CD4-positive, alpha-beta T cell treated with Interleukin-15 for 4 hours (primary cell): ENCODE results near the gene CPT2.
"Not testable (repeated sequence)": the region's sequence is repeated elsewhere in the genome, so short reads cannot be mapped to it uniquely, and the experiment has no call there.

Experiments used
- DNase-seq: peaks from one replicate; pipeline ENCODE4 v3.0.0-alpha.2; 2020; ENCODE audit warnings: low spot score

The CPT2 gene

DNA sequence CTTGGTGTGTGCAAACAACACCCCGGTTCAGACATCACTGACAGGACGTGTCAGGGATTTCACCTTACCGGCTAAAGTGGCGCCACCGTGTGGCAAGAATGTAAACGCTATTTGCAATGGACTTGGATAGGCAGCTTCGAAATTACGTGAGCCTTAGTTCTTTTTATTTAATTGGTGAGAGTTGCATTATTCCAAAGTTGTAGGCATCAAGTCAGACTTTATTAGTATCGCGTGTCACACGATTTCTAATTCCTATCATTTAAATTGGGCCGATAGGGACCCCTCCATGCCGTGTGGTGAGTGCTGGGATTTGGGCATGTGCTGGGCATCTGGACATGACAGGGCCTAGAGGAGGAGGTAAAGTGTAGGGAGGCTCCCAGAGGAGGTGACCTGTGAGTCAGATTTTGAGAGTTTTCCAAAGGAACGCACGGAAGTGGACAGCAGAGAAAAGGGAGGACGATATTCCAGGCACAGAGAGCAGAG, 14.5 kb upstream of the CPT2 start:
- peak; percentile 83 for DNase-seq

DNA sequence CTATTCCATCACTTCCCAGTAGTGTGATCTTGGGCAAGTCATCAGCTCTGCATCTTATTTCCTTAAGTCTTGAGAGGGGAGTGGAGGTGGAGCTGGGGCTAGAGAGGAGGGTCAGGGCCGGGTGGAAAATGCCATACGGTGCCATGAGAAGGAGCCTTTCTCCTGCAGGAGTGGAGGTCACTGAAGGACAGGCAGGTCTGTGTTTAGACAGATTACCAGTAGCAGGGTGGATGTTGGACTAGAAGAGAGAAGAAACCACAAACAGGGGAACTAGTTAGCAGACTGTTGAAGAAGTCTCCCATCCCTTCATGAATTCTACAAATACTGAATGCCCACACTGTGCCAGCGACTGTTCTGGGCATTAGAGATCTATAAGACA, 13.9 kb upstream of the CPT2 start:
- no peak for DNase-seq

DNA sequence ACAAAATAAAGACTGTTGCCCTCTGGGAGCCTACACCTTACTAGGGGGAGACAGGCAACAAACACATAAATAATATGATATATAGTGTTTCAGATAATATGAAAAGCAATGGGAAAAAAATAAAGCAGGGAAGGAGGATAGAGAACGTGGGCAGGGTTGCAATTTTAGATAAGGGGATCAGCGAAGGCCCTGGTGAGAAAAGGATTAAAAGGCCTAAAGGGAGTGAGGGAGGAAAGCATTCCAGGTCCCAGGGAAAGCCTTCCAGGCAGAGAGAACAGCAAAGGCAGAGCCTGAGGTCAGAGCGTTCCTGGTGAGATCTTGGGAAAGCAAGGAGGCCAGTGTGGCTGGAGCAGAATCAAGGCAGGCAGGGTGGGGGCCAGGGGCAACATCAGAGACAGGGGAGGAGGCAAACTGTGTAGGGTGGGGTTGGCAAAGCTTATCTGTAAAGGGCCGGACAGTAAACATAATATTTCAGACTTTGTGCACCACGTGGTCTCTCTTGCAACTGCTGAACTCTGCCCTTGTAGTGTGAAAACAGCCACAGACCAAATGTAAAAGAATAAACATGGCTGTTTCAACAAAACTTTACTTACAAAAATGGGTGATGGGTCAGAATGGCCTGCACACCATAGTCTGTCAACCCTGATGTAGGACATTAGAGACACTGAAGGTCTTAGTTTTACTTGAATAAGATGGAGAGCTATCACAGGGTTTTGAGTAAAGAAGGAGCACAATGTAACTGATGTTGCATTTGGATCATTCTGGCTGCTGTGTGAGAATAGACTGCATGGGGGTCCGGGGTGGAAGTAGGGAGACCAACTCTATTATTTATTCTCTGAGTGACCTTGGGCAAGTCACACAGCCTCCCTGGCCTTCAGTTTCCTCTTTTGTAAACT, 13.3 kb upstream of the CPT2 start:
- DNase-seq: no peak

DNA sequence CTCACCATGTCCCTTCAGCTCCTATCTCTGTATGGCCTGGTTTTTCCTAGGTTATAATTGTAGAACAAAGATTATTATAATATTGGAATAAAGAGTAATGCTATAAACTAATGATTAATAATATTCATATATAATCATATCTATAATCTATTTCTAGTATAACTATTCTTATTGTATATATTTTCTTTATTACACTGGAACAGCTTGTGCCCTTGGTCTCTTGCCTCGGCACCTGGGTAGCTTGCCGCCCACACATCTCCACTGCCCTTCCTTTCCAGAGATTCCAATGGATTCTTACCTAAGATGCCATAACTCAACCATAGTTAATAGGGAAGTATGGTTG, 10.7 kb upstream of the CPT2 start:
- not testable (repeated sequence) for DNase-seq

DNA sequence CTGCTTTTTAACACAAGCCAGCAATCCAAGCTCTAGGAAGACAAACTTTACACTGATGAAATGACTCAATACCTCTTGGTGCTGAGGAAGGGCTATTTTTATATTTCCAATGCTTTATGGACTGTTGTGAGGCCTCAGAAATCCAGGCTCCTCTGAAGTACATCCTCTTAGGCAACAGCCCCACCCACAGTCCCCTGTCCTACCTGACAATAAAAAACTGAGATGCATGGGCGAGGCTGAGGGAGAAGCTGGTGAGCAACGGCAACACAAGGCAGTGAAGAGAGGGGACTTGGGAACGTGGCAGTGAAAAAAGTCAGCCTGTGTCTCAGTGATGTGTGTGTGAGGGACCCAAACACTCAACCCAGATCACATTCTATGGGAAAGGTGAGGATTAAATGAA, 10.1 kb upstream of the CPT2 start:
- DNase-seq: no peak

DNA sequence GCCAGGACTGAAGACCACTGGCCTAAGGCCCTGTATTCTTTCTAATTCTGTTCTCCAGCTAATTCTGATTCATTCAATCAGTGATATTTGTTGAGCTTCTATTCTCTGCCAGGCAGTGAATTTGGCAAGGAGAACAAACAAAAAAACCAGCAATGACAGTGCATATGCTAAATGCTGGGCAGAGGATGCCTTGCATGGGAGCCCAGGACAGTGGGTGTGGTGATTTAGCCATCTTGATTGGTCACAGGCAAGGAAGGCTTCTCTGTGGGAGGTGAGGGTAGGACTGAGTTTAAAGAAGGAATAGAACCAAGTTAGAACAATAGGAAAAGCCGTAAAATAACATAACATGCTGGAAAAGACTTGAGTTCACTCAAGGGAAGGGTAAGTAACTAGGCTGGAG, 9.2 kb upstream of the CPT2 start:
- no peak for DNase-seq

DNA sequence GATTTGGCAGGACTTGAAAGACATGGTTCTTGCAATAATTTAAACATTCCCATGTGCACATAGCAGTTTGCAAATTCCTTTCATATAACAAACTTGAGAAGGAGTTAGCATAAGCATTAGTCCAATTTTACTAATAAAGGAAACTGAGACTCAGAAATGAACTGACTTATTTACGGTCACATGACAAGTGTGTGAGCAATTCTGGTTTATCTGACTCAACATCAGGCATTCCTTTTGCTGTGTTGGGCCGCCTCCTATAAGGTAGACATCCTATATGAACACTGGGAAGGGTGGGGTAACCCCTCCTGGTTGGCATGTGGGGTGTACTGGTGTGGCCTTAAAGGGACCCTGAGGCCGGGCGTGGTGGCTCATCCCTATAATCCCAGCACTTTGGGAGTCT, 8.5 kb upstream of the CPT2 start:
- DNase-seq: no peak

DNA sequence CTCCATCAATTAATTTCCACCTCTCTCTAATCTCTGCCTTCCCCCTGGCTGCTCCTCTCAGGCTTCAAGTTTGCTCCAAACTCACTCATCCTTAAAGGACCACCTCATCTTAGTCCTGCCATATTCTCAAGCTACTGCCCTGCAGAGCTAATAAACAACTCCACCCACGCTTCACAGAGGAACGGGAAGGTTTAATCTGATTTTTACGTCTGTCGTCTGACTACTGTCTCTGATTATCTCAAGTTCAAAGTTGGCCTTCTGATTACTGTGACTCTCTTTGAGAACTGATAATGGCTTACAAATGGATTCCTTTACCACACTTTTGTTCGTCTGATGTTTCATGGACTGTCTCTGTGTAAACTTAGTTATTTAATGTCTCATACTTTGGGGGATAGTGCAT, 7.6 kb upstream of the CPT2 start:
- no peak for DNase-seq

DNA sequence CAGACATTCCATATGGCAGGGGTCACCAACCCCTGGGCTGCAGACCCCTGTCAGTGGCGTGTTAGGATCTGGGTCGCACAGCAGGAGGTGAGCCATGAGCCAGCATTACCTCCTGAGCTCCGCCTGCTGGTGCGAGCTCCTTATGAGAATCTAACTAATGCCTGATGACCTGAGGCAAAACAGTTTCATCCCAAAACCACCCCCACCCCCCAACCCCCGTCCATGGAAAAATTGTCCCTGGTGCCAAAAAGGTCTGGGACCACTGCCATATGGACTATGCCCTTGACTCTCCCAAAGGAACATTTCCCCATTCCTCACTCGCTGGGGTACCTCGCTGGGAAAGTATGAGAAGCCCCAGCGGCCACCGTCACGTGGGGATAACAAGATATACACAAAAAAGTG, 6.4 kb upstream of the CPT2 start:
- no peak for DNase-seq

DNA sequence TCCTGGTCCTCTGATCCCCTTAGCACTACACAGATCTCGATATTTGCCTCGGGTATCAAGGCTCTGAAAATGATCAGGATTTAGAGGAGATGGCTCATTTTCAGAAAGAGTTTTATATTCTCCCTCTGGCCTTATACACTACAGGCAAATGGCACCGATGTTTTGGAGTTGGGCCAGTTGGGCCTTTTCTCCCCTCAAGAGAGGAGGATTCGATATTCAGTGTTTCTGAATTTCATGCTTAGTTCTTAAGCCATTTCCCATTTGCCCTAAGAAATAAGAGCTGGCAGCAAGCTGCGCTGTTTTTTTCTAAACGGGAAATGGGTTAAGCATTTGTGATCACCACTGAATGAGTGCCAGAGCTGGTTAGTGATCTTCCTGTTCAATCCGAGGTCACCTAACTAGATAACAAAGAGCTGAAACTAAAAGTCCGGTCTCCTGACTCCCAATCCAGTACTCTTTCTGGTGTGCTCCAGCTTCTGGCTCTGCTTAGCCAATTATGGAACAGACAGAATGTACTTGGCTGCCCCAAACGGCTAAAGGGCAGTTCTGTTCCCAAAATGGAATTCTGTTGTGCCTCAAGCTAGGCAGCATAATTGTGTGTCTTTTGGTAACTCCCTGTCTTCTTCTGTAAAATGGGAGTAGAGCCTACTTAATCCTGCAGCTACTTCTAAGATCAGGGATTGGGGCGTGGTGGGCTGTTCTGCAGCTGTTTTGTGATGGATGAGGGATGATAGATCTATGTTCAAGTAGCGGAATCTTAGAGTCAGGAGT, 1.2 kb upstream of the CPT2 start:
- no peak for DNase-seq

DNA sequence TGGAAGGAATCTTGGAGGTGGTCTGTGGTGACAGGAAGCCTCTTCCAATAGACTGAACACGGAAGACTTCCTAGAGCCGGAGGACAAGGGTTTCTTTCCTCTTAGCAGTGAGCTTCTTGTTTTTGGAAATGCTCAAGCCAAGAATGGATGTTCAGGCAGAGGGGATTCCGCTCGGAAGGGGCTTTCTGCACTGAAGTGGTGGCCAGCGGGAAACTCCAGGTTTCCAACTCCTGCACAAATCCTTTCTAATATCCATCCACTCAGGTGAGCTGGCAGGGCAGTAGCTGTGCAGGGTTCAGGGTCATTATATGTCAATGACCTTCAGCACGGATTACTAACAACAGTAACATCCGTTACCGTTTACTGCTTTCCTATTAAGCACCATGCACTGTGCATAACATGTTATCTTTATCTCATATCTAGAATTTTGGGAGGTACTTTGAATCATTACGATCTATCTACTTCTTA, 573 bp upstream of the CPT2 start:
- no peak for DNase-seq

DNA sequence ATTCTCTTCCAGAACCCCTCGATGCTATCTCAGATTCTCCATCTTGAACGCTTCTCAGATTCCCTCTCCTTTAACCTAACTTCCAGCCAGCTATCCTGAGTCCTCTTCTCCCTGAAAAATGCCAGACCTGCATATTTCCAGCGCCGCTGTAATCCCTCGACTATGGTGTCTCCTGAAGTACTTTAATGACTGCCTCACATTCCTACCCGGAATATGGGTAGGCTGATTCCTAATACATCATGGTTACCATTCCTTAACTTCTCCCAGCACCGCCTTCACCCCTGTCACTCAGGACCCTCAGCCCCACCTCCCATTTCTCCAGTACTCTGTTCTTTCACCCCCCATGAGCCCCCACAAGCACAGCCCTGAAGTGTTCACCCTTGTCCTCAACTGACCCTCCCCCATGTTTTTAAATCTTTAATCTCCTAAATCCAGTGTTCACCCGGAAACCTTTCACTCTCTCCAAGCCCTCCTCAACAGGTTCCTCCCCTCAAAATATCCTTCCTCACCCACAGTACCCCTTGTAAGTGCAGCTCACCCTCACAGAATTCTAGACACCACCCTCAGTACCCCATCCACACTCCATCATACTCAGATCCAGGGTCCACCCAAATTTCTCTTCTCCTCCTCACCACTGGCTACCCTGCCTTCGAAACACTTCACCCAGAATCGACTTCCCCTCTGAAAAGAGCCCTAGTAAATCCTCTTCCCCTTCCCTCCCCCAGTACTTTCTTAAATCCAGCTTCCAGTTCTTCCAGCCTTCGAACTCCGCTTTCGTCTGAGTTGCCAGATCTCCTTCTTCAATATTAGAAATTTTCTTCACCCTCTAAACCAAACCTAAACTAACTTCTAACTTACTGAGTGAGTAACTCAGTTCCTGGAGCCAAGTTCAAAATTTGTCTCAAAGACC, 922 bp downstream of the CPT2 start:
- DNase-seq: no peak

DNA sequence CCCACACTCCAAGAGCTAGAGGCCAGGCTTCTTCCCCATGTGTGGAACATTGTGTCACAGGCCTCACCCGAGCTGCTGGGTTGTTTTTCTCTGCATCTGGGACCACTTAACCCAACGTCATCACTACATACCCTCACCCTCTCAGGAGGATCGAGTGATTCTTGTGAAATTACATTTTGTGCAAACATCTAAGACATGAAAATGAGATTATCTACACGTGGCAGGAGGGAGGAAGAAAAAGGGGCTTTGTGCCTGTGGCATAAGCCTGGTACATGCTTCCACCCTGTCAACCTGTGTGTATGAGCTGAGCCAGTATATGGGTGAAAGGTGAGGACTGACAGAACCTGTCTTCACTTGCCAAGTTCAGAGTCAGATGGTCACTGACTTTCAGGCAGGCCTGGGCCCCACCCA, 1.6 kb downstream of the CPT2 start:
- DNase-seq: no peak

DNA sequence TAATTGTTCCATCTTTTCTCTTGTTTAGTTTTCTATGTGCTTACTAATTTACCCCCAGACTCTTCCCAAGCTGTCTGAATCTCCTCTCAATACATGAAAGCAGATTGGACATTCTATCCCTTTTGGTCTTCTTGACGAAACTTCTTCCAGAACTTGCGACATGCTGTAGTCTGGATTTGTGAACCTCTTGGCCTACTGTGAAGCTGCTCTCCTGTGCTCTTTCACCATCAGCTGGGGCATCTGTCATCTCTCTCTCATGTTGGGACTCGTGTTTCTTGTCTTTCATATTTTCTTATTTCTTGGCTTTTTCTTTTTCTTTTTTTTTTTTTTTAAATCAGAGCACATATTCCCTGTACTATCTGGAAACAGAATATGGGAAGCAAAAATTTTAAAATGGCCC, 6.8 kb downstream of the CPT2 start:
- no peak for DNase-seq

DNA sequence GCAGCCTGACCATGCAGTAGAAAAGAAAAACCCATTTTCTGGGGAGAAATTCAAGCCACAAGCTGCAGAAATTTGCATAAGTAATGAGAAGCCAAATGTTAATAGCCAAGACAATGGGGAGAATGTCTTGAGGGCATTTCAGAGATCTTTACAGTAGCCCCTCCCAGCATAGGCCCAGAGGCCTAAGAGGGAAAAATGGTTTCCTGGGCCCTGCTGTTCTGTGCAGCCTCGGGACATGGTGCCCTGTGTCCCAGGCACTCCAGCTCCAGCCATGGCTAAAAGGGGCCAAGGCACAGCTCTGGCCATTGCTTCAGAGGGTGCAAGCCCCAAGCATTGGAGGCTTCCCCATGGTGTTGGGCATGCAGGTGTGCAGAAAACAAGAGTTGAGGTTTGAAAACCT, 8.9 kb downstream of the CPT2 start:
- not testable (repeated sequence) for DNase-seq

DNA sequence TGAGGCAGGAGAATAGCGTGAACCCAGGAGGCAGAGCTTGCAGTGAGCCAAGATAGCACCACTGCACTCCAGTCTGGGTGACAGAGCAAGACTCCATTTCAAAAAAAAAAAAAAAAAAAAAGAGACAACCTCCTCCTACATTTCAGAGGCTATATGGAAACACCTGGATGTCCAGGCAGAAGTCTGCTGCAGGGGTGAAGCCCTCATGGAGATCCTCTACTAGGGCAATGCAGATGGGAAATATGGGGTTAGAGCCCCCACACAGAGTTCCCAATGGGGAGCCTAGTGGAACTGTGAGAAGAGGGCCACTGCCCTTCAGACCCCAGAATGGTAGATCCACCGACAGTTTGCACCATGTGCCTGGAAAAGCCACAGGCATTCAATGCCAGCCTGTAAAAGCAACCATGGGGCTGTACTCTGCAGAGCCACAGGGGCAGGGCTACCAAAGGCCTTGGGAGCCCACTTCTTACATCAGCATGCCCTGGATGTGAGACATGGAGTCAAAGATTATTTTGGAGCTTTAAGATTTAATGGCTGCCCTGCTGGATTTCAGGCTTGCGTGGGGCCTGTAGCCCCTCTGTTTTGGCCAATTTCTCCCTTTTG, 9.6 kb downstream of the CPT2 start:
- not testable (repeated sequence) for DNase-seq

DNA sequence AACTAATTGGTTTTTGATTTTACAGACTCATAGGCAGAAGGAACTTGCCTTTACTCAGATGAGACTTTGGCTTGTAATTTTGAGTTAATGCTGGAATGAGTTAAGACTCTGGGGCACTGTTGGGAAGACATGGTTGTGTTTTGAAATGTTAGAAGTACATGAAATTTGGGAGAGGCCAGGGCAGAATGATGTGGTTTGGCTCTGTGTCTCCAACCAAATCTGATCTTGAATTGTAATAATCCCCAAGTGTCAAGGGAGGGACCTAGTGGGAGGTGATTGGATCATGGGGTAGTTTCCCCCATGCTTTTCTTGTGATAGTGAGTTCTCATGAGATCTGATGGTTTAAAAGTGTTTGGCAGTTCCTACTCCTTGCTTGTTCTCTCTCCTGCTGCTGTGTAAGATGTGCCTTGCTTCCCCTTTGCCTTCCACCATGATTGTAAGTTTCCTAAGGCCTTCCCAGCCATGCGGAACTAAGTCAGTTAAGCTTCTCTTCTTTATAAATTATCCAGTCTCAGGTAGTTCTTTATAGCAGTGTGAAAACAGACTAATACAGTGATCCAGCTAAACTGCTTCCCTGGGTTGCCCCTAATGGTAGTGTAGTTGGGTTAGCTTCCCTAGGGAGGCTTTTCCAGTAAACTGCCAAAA, 10.2 kb downstream of the CPT2 start:
- no peak for DNase-seq

DNA sequence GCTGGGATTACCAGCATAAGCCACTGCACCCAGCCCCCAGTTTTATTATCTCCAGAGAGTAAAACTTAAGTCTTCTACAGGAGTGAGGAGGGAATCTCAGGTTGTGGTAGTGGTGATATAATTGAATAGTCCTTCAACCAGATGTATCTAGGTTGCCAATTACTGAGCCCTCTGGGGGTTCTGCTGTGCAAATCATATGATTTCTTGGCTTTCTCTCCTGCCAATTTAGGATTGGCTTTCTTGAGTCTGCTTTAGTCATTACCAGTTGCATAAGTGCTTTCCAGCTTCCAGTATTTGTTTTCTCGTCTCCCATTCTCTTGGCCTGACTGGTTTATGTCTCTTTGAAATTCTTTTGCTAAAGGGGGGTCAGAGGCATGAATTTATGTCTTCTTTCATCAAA, 11.1 kb downstream of the CPT2 start:
- DNase-seq: no peak

DNA sequence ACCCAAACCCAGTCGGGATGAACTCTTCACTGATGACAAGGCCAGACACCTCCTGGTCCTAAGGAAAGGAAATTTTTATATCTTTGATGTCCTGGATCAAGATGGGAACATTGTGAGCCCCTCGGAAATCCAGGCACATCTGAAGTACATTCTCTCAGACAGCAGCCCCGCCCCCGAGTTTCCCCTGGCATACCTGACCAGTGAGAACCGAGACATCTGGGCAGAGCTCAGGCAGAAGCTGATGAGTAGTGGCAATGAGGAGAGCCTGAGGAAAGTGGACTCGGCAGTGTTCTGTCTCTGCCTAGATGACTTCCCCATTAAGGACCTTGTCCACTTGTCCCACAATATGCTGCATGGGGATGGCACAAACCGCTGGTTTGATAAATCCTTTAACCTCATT, 13.7 kb downstream of the CPT2 start:
- no peak for DNase-seq

DNA sequence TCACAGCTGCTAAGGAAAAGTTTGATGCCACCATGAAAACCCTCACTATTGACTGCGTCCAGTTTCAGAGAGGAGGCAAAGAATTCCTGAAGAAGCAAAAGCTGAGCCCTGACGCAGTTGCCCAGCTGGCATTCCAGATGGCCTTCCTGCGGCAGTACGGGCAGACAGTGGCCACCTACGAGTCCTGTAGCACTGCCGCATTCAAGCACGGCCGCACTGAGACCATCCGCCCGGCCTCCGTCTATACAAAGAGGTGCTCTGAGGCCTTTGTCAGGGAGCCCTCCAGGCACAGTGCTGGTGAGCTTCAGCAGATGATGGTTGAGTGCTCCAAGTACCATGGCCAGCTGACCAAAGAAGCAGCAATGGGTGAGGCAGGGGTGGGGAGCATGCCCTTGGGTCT, 14.3 kb downstream of the CPT2 start:
- DNase-seq: no peak

DNA sequence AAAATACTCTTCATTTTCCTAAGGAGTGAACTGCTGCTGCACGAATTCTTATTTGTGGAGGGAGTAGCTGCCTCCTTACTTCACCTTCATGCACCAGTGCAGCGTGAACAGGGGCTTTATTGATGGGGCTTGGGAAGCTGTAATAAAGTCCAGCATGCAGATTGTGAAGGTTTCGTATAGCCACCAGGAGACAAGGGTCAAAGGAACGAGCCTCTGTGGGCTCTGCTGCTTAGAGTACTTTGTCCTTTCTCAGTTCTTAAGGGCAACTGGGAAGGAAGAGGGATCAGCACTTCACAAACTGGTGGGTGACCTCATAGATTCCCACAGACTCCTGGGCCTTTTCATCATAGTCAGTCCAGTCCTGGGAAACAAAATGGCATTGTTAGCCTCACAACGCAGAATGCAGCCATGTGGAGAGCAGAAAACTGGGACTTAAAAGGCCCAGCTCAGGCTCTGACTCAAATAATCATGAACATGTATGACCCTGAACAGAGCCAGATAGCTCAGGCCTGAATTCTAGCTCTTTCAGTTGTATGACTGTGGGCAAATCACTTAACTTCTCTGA, 17.8 kb downstream of the CPT2 start:
- DNase-seq: no peak
